Measurements from ENCODE around the gene GOLT1B. TPM values are rescaled to one million over a fixed set of nuclear protein-coding genes. Genes with fewer than 3 reads are reported as not detected.
A peak's percentile ranks its signal among the peaks of the same experiment; 100 is the strongest.

GOLT1B gene
- total RNA-seq, 1 experiment from 2014 or later: 46.1 TPM

DNA sequence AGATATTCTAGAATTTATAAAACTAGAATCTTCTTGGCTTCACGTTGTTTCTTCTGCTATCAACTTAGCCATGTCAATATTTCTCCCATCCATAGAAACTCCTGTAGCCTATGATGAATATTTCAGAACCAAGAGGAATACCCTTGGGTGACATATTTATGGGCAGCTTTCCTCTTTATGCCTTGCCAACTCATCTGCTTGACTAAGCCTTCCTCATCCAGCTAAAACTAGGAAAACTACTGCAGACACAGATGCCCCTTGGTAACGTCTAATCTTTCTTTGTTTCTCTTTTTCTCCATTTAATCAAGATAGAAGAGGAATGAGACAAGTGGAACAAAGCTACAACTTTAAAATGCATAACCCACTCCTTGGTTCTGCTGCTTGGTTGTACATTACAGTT lies 6.3 kb downstream of the GOLT1B start:
- Histone ChIP-seq H3K23ac (ENCODE audit: insufficient read length, low read depth, low read length) (no peak overlapping the region), H3T11ph (ENCODE audit: low read length) (no peak overlapping the region), H3K79me1 (ENCODE audit: insufficient read depth, low read depth, low read length, poor library complexity, severe bottlenecking) (peaks cover 2% of the 10 kb centered on the region), H3K27ac (ENCODE audit: insufficient read length, low read depth, low read length) (no peak overlapping the region), H2BK15ac (ENCODE audit: low read depth, low read length) (no peak overlapping the region), H3K9ac (ENCODE audit: extremely low read depth, insufficient read length, low read length) (no peak overlapping the region), H3K4me2 (ENCODE audit: insufficient read depth, insufficient read length, low read length) (no peak overlapping the region), H3K4me1 (ENCODE audit: insufficient read depth, low read length) (no peaks in the 10 kb centered on the region), H2BK20ac (ENCODE audit: low read depth, low read length, poor library complexity, severe bottlenecking) (no peak overlapping the region), H3K9me3 (ENCODE audit: control insufficient read depth, low read depth, low read length) (no peaks in the 10 kb centered on the region), H4K91ac (ENCODE audit: insufficient read length, low read depth, low read length) (no peak overlapping the region), H3K23me2 (ENCODE audit: insufficient read length, low read depth, low read length, poor library complexity, severe bottlenecking) (no peaks in the 10 kb centered on the region), H3K14ac (ENCODE audit: insufficient read depth, low read length) (no peak overlapping the region), H3K56ac (ENCODE audit: insufficient read length, low read depth, low read length) (no peak overlapping the region), H2AFZ (ENCODE audit: low read length) (no peak overlapping the region), H3K4ac (ENCODE audit: low read depth, low read length) (no peak overlapping the region), H4K8ac (replicated peaks; ENCODE audit: insufficient read length, low read depth, low read length) (no peak overlapping the region), H4K20me1 (ENCODE audit: control insufficient read depth, insufficient read depth, insufficient read length) (no peaks in the 10 kb centered on the region), H3K79me2 (ENCODE audit: insufficient read depth, low read length) (peaks cover 9% of the 10 kb centered on the region; the same call in 1 of the 2 replicates), H3K18ac (ENCODE audit: insufficient read length, low read depth, low read length) (no peak overlapping the region), H4K5ac (ENCODE audit: insufficient read length, low read depth, low read length) (no peak overlapping the region), H2BK5ac (ENCODE audit: insufficient read length, low read length) (no peak overlapping the region), H3K27me3 (ENCODE audit: insufficient read depth, low read length) (no peaks in the 10 kb centered on the region), H2AK5ac (ENCODE audit: insufficient read length, low read length) (no peak overlapping the region), H2BK12ac (ENCODE audit: insufficient read length, low read depth, low read length) (no peak overlapping the region), H2BK120ac (ENCODE audit: low read depth, low read length, poor library complexity, severe bottlenecking) (no peak overlapping the region)
- TF ChIP-seq, protein P1, sequence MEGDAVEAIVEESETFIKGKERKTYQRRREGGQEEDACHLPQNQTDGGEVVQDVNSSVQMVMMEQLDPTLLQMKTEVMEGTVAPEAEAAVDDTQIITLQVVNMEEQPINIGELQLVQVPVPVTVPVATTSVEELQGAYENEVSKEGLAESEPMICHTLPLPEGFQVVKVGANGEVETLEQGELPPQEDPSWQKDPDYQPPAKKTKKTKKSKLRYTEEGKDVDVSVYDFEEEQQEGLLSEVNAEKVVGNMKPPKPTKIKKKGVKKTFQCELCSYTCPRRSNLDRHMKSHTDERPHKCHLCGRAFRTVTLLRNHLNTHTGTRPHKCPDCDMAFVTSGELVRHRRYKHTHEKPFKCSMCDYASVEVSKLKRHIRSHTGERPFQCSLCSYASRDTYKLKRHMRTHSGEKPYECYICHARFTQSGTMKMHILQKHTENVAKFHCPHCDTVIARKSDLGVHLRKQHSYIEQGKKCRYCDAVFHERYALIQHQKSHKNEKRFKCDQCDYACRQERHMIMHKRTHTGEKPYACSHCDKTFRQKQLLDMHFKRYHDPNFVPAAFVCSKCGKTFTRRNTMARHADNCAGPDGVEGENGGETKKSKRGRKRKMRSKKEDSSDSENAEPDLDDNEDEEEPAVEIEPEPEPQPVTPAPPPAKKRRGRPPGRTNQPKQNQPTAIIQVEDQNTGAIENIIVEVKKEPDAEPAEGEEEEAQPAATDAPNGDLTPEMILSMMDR (conservative IDR thresholded peaks at IDR 0.05): no peak
- H3K4me3 Mint-ChIP-seq: no peak overlapping the region
- H3K36me3 Mint-ChIP-seq (ENCODE audit: insufficient read depth in 1 of 3, low read depth in 3 of 3): peaks cover 2 to 29% (median 14%) of the 10 kb centered on the region in 3 experiments; a peak in 5 of 7 replicates
- no CpG with 5 or more reads among the region's 2 CpGs for WGBS (ENCODE audit: extremely low coverage, insufficient read length, low lambda C conversion rate)
- no peaks in the 10 kb centered on the region for H3K9me3 Mint-ChIP-seq
- H3K27me3 Mint-ChIP-seq (ENCODE audit: low read depth): no peaks in the 10 kb centered on the region
- H3K27ac Mint-ChIP-seq: 0 out of 7 replicates have a peak overlapping the region, but pooled peaks of 1 of the 3 experiments have one; percentile 48
- no peak for DNase-seq
- peaks cover 2 to 4% of the 10 kb centered on the region in 2 experiments for H3K4me1 Mint-ChIP-seq
